ENCODE data around the gene MAPKAPK2. TPM values are rescaled to one million over a fixed set of nuclear protein-coding genes. Genes with fewer than 3 reads are reported as not detected.

Gene MAPKAPK2
- total RNA-seq, 1 donor from 2014 or later = 56.3 TPM

DNA sequence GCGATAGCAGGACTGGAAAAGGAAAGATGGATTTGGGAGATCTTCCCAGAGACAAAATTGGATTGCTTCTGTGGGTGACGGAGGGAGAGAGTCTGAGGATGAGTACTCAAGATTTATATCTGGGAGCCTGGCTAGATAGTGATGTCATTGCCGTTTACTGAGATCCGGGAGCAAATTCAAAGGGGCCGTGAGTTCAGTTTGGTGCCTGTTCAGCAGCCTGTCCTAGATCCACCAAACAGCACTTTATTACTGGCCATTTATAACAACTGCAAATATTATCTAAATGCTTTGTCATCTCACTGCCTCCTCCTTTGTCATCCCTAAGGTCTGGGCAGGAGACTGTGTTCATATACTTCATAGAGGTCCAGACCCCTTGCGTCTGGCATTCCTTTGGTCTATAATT lies 29.2 kb downstream of the MAPKAPK2 start:
- ATAC-seq (no peak), DNase-seq (ENCODE audit: low spot score) (no peak)
- intact Hi-C loops (cut with DNase I) = no loop called here

- DNase-seq (ENCODE audit: low spot score) (no peak), ATAC-seq (peak; percentile 13)
- intact Hi-C loops (cut with DNase I) = no loop called here
Observed at GRCh38 chr1:206714331-206715058, 29.8 kb downstream of the MAPKAPK2 start.

- ATAC-seq (peak; percentile 51), DNase-seq (ENCODE audit: low spot score) (no peak)
- intact Hi-C loops (cut with DNase I) = no loop called here
Observed at GRCh38 chr1:206715120-206715519, 30.4 kb downstream of the MAPKAPK2 start.

- intact Hi-C loops (cut with DNase I) = no loop called here
- peak; percentile 10 for DNase-seq (ENCODE audit: low spot score)
- ATAC-seq = no peak
Observed at GRCh38 chr1:206715552-206716158, 30.9 kb downstream of the MAPKAPK2 start.

DNA sequence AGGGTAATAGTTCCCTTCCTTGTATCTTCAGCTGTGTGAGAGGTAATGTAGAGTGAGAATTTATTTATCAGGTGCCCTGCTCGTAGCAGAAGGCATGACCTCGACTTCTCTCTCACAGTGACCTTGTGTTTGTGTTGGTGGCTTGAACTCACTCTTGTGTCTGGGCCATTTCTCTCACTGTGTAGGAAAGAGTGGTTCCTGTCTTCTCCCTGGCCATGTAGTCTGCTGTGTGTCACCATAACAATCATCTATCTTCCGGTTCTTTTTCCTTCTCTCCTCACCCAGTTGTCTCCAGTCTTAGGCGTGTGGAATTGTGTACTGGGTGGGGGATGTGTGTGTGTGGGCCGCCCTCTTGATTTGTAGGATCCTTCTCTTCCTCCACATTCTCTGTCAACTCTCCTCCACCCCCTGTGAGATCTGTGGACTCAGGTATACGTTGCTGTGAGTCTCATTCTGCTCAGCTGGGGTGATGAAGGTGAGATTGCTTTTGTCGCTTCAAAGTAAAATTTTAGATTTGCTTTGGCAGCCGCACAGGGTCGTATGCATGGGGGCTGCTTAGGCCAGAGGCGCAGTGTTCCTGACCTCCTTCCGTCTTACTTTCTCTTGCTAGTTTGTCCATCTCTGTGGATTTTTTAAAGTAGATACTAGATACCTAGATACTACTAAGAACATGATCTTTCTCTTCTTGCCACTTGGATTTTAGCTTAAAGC lies 31.6 kb downstream of the MAPKAPK2 start:
- ATAC-seq (no peak), DNase-seq (ENCODE audit: low spot score) (peak; percentile 14)
- intact Hi-C loops (cut with DNase I) = no loop called here

DNA sequence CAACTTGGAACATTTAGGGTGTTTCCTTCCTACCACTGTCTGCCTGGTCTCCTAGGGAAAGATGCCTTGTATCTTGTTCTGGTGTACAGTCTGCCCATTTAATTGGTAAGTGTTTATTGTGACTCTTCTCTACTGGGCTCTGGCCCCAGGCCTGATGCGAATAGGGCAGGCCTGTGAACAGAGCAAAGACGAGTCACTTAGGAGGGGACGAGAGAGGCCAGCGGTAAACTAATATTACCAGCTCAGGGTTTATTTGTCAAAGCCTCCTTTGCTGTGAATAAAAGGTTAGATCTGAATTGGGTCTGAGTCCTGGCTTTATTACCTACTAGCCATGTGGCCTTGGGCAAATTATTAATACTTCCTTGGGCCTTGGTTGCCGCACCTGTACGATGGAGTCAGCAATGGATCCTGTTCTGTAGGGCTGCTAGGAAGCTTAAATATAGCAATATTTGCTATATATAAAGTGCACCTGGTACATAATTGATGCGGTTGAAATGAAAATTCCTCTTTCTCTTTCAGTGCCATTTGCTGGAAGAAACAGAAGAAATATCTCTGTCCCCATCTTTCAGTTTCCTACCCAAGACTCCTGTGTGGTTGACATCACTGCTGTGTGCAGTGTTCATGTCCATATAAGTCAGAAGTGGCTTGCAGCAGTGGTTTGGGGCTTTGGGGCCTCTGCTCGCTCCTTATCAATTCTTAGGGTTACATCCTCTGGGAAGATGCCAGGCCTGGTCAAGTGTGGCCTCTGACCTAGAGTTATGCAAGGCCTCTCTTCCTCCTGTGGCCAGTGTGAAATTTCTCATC lies 32.4 kb downstream of the MAPKAPK2 start:
- DNase-seq (ENCODE audit: low spot score) = peak; percentile 54
- ATAC-seq = peak; percentile 11
- intact Hi-C loops (cut with DNase I) = no loop called here

DNA sequence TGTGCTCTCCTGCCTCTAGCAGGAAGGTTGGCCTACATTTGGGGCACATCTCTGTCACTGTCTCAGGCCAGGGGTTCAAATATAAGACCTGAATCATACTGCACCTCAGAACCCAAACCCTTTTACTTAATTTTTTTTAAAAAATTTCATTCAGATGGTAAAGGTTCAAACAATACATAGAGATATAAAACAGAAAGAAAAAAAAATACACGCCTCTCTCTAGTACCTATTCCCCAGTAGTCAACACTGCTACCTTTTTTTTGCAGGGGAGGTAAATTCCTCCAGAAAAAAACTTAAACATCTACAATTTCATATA lies 32.9 kb downstream of the MAPKAPK2 start:
- DNase-seq (ENCODE audit: low spot score) = no peak
- no peak for ATAC-seq
- intact Hi-C loops (cut with DNase I) = no loop called here

- ATAC-seq (no peak), DNase-seq (ENCODE audit: low spot score) (no peak)
- intact Hi-C loops (cut with DNase I) = no loop called here
Observed at GRCh38 chr1:206719169-206719839, 34.6 kb downstream of the MAPKAPK2 start.

GRCh38 chr1:206721454-206721853 lies 36.7 kb downstream of the MAPKAPK2 start:
- no peak for ATAC-seq
- intact Hi-C loops (cut with DNase I) = no loop called here

GRCh38 chr1:206722751-206723461 lies 38.2 kb downstream of the MAPKAPK2 start:
- DNase-seq (ENCODE audit: low spot score) (peak; percentile 59), ATAC-seq (no peak)
- intact Hi-C loops (cut with DNase I) = no loop called here

More at GRCh38 chr1:206721454-206721853, 36.7 kb downstream of the MAPKAPK2 start:
- DNase-seq (ENCODE audit: low spot score) = peak; percentile 1

- intact Hi-C loops (cut with DNase I) = no loop called here
- DNase-seq (ENCODE audit: low spot score) (peak; percentile 42), ATAC-seq (no peak)
Observed at GRCh38 chr1:206723462-206723804, 38.7 kb downstream of the MAPKAPK2 start.

DNA sequence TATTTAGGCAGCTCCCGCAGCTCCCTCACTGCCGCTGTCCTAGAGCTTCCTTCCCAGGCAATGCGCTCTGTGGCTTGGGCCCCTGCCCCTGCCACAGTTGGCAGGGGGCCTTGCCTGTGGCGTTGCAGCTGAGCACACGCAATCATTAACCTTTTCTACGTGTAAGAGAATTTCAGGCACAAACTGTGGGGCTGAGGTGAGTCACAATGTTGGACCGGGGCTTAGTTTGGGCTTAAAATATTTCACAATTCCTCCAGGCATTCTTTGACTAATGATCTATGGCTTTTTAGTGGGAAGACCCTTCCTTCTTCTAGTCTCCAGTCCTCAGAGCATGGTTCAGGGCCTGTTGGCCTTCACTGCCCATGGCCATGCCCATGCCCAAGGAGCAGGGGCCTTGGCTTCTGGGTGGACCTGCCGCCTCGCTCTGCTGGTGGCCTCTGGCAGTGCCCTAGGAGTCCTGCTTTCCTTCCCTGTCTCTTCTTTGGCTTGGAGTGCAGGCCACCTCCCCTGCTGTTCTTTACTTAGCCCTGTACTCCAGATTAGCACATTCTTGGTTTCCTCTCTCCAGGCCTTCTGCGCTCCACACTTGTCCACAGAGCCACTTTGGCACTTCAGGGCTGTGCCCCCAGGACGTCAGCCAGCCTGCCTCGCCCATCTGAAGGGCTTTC lies 39.2 kb downstream of the MAPKAPK2 start:
- intact Hi-C loops (cut with DNase I) = no loop called here
- ATAC-seq = peak; percentile 72
- peak; percentile 51 for DNase-seq (ENCODE audit: low spot score)

DNA sequence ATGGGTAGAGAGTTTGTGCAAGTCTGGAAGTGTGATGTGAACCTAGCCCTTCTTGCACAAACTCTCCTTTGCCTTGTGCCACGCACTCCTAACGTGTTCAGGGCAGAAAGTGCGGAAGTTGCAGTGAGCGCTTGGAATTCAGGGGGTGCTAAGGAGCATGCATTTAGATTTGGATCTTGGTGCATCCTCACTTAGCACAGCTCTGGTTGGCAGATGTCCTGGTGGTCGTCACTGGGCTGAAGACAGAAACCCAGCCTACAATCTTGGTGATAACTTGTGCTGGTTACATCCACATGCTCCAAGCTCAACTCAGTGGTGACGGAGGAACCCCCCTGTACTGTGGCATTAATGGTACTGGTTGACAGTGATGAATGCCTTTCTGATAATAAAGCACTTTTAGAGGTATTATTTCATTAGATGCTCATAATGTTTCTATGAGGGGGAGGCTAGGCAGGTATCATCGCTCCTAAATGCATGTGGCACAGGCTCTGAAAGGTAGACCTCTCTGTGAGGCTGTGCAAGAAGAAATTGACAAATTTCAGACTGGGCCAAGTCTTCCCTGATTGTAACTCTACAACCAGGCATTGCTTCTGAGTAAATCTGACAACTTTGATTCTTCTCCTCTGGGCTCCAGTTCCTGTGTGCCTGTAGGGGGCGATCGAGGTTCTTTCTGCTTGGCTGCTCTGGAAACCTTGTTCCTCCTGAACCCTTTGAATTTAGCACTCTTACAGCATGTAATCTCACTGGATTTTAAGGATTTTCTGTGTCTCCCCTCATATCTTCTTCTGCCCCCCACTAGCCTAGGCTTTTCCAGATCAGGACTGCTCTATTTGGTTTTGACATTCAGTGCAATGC lies 40.6 kb downstream of the MAPKAPK2 start:
- no peak for ATAC-seq
- peak; percentile 64 for DNase-seq (ENCODE audit: low spot score)
- intact Hi-C loops (cut with DNase I) = no loop called here

DNA sequence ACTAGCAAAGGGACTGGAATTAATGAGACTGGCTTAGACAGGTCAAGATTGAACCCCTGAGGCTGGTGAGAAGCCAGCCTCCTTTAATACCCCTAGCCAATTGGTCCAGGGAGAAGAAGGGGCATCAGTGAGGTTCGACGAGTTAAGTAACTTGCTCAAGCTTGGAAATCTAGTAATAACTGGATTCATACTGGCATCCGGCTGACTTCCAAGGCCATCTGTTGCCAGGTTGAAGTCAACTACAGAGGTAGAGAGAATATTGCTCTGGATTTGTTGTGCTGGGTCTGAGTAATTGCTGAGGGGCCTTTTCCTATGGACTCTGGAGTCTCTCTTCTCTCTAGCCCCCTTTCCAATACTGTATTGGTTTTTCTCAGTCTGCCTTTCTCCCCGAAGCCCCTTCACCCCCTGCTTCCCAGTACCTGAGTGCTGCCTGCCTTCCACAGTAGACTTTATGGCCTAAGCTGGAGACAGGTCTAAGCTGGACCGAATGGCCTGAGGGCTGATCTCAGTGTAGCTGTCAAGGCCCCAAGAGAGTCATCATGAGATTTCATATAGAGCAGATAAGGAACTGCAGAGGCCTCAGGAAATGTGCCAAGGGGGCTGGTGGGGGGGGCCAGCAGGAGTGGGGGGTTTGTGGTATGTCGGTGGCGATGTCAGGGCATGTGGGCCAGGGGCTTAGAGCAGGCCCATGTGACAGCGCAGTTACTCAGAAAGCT lies 43.4 kb downstream of the MAPKAPK2 start:
- intact Hi-C loops (cut with DNase I) = no loop called here
- DNase-seq (ENCODE audit: low spot score) (peak; percentile 28), ATAC-seq (no peak)

DNA sequence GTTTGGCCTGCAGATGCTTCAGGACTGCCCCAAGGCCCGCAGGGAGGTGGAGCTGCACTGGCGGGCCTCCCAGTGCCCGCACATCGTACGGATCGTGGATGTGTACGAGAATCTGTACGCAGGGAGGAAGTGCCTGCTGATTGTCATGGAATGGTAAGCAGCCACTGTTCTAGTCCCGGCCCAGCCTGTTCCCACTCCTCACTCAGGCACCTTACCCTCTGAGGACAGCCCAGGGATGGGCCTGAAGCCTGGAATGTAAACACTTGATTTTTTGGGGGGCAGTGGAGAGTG lies 43.9 kb downstream of the MAPKAPK2 start:
- no peak for ATAC-seq
- no peak for DNase-seq (ENCODE audit: low spot score)
- intact Hi-C loops (cut with DNase I) = no loop called here

DNA sequence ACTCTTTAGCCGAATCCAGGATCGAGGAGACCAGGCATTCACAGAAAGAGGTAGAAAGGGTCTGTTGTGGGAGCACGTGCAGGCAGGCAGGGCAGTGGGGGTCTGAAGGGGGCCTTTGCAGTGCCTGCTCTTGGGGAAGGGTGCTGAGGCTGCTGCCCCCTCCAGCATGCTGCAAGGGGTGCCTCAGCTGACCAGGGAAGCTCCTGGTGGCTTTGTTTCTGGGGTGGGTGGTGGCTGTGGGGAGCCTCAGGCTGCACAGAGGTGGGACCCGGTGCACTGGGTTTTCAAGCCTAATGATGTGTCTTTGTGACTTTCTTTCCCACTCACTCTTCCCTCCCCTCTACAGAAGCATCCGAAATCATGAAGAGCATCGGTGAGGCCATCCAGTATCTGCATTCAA lies 44.3 kb downstream of the MAPKAPK2 start:
- intact Hi-C loops (cut with DNase I) = no loop called here
- ATAC-seq = no peak
- peak; percentile 14 for DNase-seq (ENCODE audit: low spot score)

DNA sequence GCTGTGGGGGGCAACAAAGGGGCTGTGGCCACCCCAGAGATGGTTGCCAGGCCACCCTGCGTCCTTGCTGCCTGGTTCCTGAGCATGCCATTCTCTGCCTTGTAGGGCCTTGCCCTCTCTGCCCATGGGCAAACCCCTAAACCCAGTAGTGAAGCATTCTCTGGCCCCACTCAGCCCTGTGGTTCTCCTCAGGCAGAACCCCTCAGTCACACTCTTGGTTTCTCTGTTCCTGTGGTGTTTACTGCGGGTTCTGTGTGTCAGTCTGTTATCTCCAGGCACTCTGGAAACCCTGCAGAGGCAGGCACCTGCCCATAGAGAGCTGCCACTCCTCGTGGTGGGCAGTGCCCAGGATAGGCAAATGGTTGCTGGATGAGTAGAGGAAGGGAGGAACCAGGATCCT lies 44.8 kb downstream of the MAPKAPK2 start:
- DNase-seq (ENCODE audit: low spot score) (peak; percentile 28), ATAC-seq (no peak)
- intact Hi-C loops (cut with DNase I) = no loop called here
